GM19043 (cell line): ENCODE results near the gene MRPL38.
A peak's percentile ranks its signal among the peaks of the same experiment; 100 is the strongest.
"Not testable (repeated sequence)": the region's sequence is repeated elsewhere in the genome, so short reads cannot be mapped to it uniquely, and the experiment has no call there.

Experiments
- ATAC-seq: cut with Tn5 transposase; IDR thresholded peaks from one replicate; pipeline ENCODE4 v1.9.1; 2021; ENCODE audit warnings: low read depth; ENCODE audit not compliant: unreplicated experiment

MRPL38 gene

GRCh38 chr17:75898065-75898464, 6.6 kb downstream of the MRPL38 start:
- no peak for ATAC-seq

GRCh38 chr17:75897160-75898019, 7.3 kb downstream of the MRPL38 start:
- ATAC-seq, result no peak

DNA sequence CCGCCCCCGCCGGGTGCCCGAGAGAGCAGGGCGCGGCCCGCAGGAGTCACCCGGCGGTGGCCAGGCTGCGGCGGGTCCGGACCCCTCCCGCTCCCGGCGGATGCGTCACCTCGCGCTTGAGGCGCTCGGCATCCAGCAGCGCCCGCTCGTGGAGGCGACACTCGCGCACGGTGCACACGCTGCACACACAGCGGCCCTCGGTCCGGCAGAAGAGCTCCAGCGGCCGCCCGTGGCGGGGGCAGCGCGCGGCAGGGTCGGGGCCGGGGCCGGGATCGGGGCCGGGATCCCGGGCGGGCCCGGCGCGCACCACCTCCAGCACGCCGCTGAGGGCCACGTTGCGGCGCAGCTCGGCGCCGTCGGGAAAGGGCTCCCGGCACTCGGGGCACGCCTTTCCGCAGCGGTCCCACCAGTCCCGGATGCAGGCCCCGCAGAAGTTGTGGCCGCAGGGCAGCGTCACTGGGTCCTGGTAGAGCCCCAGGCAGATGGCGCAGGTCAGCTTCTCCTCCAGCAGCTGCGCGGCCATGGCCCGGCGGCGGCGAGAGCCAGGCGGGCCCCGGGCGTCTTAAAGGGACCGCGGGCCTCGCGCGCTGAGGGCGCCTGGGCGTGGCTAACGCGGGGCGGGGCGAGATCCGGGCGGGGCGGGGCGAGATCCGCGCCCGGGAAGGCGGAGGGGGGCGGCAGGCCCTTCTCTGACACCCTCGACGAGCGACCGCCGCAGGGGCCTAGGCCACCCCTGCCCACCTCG, 8.1 kb downstream of the MRPL38 start, which contains the start of gene TRIM65:
TSS of gene TRIM65 (minus strand) at position 537 of the 745 bp plus-strand sequence. CDS start at position 523, 14 bp downstream.
- peak; percentile 48 for ATAC-seq

GRCh38 chr17:75895370-75896155, 9.1 kb downstream of the MRPL38 start:
- ATAC-seq, result no peak

DNA sequence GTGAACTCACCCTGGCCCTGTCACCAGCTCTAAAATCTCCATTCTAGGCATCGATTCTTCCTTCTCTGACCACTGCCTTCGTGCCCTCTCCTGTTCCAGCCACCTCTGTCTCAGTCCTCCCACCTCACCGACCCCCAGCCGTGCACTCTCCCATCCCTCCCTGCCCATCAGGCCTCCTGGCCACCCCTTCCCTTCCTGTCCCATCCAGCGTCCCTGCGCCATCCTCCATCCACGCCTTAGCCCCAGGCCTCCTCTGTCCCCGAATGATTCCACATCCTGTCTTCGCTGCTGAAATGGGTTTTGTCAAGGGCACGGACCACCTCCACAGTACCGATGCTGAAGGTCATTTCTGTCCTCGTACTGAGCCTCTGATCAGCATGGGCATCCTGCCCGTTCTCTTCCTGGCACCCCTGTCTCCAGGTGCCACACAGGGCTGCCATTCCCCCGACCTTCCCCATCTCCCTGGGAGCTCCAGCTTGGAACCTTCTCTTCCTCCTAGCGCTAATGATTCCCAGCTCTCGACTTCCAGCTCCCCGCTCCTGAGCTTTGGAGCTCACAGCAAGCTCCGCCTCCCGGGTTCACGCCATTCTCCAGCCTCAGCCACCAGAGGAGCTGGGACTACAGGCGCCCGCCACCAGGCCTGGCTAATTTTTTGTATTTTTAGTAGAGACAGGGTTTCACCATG, 10.5 kb downstream of the MRPL38 start:
- no peak for ATAC-seq

DNA sequence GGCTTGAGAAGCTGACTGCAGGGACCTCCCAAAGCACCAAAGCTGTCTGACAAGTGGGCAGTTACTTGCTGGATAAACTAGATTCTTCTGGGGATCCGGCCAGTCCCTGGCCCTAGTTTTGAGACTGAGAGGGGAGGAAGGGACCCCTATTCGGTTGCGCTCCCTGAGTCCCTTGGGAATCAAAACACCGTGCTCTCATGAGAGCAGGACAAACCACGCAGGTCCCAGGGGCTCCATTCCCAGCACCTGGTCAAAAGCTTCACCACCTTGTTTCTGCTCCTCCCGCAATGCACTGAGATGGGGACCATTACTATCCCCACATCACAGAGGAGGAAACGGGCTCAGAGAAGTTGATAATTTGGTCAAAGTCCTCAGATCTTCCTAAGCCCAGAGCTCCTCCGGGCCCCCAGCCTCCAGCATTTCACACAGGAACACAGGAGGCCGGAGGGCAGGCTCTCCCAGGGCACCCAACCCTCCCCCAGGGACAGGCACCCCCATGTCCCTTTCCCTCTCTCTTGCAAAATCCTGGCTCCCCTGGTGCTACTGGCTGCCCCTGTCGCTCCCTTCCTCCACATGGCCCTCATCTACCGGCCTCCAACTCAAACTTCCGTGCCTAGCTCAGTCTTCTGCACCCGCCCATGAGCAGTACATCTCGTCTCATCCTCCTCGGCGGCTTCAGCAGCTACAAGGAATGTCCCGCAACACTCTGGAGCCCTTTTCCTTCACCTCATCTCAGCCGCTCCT, 11.2 kb downstream of the MRPL38 start:
- ATAC-seq, result no peak

DNA sequence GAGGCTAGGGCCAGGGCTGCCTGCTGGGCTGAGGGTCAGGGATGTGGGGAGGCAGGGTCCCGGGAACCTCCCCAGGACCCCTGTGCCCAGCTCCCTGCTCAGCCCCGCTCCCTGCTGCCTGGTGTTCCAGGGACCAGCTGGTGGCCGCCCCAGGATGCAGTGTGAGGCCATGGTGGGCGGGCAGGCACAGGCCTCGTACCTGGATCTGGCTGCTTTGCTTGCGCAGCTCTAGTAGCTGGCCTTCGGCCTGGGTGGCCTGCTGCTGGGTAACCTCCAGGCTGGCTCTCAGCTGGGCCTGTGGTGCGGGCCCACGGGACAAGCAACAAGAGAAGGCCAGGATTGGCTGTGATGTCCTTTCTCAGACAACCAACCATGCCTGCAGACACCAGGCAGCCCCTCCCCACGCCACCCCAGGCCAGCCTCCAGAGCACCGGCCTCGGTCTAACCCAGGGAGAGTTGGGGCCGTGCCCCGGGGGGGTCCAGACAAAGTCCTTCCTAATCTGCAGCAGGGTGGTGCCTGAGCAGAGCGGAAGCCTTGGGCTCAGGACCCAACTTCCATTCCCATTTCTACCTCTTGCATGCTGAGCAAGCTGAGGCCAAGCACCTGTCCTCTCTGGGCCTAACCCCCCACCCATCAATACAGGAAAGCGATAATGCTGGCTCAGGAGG, 12.0 kb downstream of the MRPL38 start:
- ATAC-seq, result no peak

DNA sequence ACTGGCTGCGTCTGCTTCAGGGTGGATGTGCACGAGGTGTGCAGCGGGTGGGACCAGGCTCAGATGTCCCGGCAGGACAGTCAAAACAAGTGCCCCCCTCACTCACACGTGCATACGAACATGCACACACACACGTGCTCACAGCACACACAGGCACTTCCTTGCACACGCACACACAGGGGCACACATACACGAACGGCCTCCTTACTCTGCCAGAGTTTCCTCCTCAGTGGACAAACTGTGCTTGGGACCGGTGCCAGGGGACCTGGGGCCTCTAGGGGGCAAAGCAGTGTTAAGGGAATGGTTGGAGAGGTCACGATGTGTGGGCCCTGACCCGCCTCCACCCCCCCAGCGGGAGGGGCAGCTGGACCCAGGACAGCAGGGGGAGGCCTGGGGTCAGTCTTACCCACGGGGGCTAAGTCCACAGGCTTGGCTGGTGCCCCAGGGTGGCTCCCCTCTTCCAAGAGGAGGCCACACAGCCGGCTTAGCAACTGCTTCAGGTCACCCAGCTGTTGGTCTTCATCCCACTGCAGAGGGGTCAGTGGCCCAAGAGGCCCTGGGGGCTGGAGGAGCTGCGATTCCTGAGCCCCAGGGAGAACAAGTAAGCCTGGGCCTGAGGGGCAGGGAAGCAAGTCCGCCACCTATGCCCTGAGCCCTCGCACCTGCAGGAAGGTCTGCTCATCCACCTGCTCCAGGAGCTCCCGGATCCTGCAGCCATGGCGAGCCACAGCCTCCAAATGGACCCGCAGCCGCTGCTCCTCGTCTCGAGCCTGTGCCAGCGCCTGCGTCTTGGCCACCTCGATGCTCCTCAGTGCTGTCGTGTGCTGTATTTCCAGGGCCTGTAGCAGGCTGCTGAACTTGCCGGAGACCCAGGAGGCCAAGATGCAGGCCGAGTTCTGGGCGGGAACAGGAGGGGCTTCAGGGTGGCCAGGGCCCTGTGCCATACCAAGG, 12.8 kb downstream of the MRPL38 start:
- ATAC-seq, result no peak

GRCh38 chr17:75891022-75891604, 13.6 kb downstream of the MRPL38 start:
- ATAC-seq, result no peak

DNA sequence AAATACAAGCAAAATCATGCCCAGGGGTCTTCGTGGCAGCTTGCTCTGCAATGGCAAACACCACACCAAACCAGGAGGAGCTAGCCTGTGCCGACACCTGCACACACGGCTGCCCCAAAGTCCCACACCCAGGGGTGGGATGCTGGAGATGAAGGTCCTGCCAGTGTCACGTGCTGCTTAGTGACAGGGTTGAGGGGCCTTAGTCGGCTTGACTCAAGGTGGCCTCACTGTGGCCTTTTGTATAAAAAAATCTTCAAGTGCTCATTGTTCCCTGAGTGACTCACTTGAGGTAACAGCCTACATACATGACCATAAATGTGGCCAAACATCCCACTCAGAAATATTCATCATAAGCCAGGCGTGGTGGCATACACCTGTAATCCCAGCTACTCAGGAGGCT, 15.2 kb downstream of the MRPL38 start:
- ATAC-seq, result no peak

GRCh38 chr17:75888484-75888883, 16.2 kb downstream of the MRPL38 start:
- no peak for ATAC-seq

- not testable (repeated sequence) for ATAC-seq
Observed at GRCh38 chr17:75885860-75886259, 18.8 kb downstream of the MRPL38 start.

DNA sequence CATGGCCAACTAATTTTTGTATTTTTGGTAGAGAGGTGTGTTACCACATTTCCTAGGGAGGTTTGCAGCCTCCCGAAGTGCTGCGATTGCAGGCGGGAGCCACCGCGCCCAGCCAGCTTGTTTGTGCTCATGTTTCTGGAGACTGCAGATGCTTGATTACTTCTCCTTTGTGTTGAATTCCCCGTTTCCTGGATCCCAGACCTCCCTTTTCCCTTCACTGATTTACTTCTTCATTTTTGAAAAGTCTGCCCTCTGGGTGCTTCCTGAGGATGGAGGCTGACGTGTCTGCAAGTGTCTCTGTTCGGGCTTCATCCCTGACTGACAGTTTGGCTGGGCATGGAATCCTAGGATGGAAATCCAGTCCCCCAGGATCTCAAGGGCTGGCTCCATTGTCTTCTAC, 19.3 kb downstream of the MRPL38 start:
- no peak for ATAC-seq

- ATAC-seq, result no peak
Observed at GRCh38 chr17:75881678-75882454, 22.8 kb downstream of the MRPL38 start.

GRCh38 chr17:75880266-75880665, 24.4 kb downstream of the MRPL38 start:
- ATAC-seq, result no peak

DNA sequence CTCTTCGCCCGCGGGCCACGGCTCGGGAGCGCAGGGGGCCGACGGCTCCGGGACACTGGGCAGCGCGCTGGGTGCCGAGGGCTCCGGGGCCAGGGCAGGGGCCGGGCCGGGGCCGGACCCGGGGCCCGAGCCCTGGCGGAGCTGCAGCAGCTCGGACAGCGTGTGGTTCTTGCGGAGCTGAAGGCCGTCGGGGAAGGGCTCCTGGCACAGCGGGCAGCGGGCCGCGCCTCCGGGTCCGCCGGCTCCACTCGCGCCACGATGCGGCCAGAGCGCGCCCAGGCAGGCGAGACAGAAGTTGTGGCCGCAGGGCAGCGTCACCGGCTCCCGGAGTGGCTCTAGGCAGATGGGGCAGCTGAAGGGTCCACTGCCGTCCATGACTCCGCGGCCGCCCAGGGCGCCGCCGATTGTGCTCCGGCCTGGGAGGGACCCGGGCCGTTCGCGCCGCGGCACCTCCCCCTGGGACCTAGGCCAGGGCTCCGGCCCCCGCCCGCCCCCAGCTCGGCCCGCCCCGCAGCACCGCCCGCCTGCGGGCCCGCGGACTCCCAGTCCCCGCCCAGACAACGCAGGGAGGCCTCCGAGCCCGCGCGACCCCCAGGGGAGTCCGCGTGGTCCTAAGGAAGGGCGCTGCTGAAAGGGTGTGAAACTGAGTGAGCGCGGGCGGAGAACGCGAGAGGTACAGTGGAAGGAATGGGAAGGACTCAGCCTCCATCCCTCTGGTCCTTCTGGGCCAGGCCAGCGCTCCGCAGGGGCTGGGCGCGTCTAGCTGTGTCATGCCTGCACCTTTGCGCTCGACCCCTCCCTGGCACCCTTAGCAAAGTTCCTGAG, 26.3 kb downstream of the MRPL38 start, which contains the start of gene TRIM47:
TSS of gene TRIM47 (minus strand) at position 408 of the 825 bp plus-strand sequence. CDS start at position 375, 33 bp downstream.
- peak; percentile 12 for ATAC-seq
